NCI-H524 (cell line): Measurements from ENCODE around the gene FKBP10.
"Not testable (repeated sequence)": the region's sequence is repeated elsewhere in the genome, so short reads cannot be mapped to it uniquely, and the experiment has no call there.

ENCODE experiments used
- DNase-seq, 2 experiments: peaks; one replicate each; lab custom pipeline; 2025; lab: John Stamatoyannopoulos, UW

The FKBP10 gene

GRCh38 chr17:41839448-41839847, 26.6 kb downstream of the FKBP10 start:
- DNase-seq, result not testable (repeated sequence)

- not testable (repeated sequence) for DNase-seq
Observed at GRCh38 chr17:41840781-41841180, 28.0 kb downstream of the FKBP10 start.

- no peak for DNase-seq
Observed at GRCh38 chr17:41844971-41845370, 32.2 kb downstream of the FKBP10 start.

- DNase-seq, result no peak
Observed at GRCh38 chr17:41848788-41849187, 36.0 kb downstream of the FKBP10 start.

GRCh38 chr17:41849251-41849990, 36.6 kb downstream of the FKBP10 start:
- no peak for DNase-seq

- not testable (repeated sequence) for DNase-seq
Observed at GRCh38 chr17:41851382-41851781, 38.6 kb downstream of the FKBP10 start.

- peak; percentile 93 to 96 for DNase-seq
Observed at GRCh38 chr17:41860254-41860931, 47.6 kb downstream of the FKBP10 start.

GRCh38 chr17:41863074-41863848, 50.5 kb downstream of the FKBP10 start:
- DNase-seq, result peak in 1 of 2 experiments; percentile 18

GRCh38 chr17:41864498-41864835, 51.7 kb downstream of the FKBP10 start:
- peak in 1 of 2 experiments; percentile 65 for DNase-seq

GRCh38 chr17:41864836-41865595, 52.2 kb downstream of the FKBP10 start, which contains the start of gene KLHL11:
KLHL11 (minus strand) TSS chr17:41865423; CDS start chr17:41865370, 53 bp downstream.
- peak; percentile 90 to 92 for DNase-seq

- peak in 1 of 2 experiments; percentile 90 for DNase-seq
Observed at GRCh38 chr17:41865596-41865893, 52.7 kb downstream of the FKBP10 start.

- DNase-seq, result no peak
Observed at GRCh38 chr17:41868568-41868967, 55.8 kb downstream of the FKBP10 start.

- DNase-seq, result no peak
Observed at GRCh38 chr17:41869426-41869825, 56.6 kb downstream of the FKBP10 start.

GRCh38 chr17:41870097-41870496, 57.3 kb downstream of the FKBP10 start:
- no peak for DNase-seq

- DNase-seq, result no peak
Observed at GRCh38 chr17:41870627-41871026, 57.8 kb downstream of the FKBP10 start.

GRCh38 chr17:41871789-41872188, 59.0 kb downstream of the FKBP10 start:
- no peak for DNase-seq
